Esophagus squamous epithelium (tissue), 5 donors: ENCODE data around the gene ANK2. TPM values are rescaled to one million over a fixed set of nuclear protein-coding genes. Genes with fewer than 3 reads are reported as not detected.

ENCODE experiments used
- DNase-seq: peaks from one replicate; lab custom pipeline; 2025; lab: John Stamatoyannopoulos, UW
- H3K27ac ChIP-seq, 4 donors: fragments of 200-600 bp; sonication (generic); one replicate each; pipeline ENCODE4 v1.5.1; 2016 to 2019; ENCODE audit warnings: mild to moderate bottlenecking in 1 of 4
- H3K27me3 ChIP-seq, 4 donors: fragments of 200-600 bp; sonication (generic); 1 replicate in 3 of 4; 2 replicates in 1 of 4; pipeline versions ENCODE4 v1.5.1 to v1.6.0; 2017 to 2021; ENCODE audit warnings: antibody characterized with exemption in 1 of 4
- H3K36me3 ChIP-seq, 3 donors: fragments of 200-600 bp; sonication (generic); one replicate each; pipeline ENCODE4 v1.5.1; 2016 to 2019
- H3K4me1 ChIP-seq, 3 donors: fragments of 200-600 bp; sonication (generic); one replicate each; pipeline ENCODE4 v1.5.1; 2017 to 2019
- H3K4me3 ChIP-seq, 4 donors: fragments of 200-600 bp; sonication (generic); 1 replicate in 3 of 4; 2 replicates in 1 of 4; pipeline ENCODE4 v1.5.1; 2016 to 2019; ENCODE audit warnings: mild to moderate bottlenecking in 2 of 4, moderate library complexity in 1 of 4
- H3K9me3 ChIP-seq, 3 donors: fragments of 200-600 bp; sonication (generic); one replicate each; pipeline ENCODE4 v1.5.1; 2016 to 2019
- CTCF ChIP-seq, 6 experiments: fragments of 450-650 bp in 4 of 6; fragments of 200-600 bp in 2 of 6; sonication (generic) in 2 of 6; IDR thresholded peaks; one replicate each; pipeline ENCODE4 v1.5.1; 2016 to 2019; ENCODE audit warnings: antibody characterized with exemption in 6 of 6, mild to moderate bottlenecking in 4 of 6, moderate library complexity in 4 of 6
- POLR2A ChIP-seq, 4 donors: fragments of 450-650 bp; IDR thresholded peaks; one replicate each; pipeline ENCODE4 v1.6.1; 2017; ENCODE audit warnings: antibody characterized with exemption in 4 of 4, mild to moderate bottlenecking in 4 of 4, moderate library complexity in 3 of 4
- WGBS, 2 donors: methylation state at CpG; one replicate each; pipeline ENCODE4 v1.1.5; 2018; 5-methylcytosine and 5-hydroxymethylcytosine counted together
- intact Hi-C: fragments of 100-400 bp; cut with DNase I; formaldehyde crosslinking; loops from one replicate; pipeline ENCODE4 v1.15.0; 2022
- total RNA-seq, 4 donors: library from RNA; depleted of rRNA; stranded (reverse); fragments of >200 nt; gene quantifications; one replicate each; pipeline ENCODE4 v1.1.0, GENCODE V29; 2016
- donor health status: DM: yes; HTN: yes; CAD: no.

ANK2 gene
- total RNA-seq, 4 donors from 2014 or later, result 1.4 to 20.8 (median 9.6) TPM

GRCh38 chr4:113157086-113157857 lies 107.8 kb downstream of the ANK2 start:
- intact Hi-C loops, result no loop called here
- DNase-seq, result no peak
- TF ChIP-seq POLR2A (IDR thresholded peaks at IDR 0.05) (no peak), CTCF (IDR thresholded peaks at IDR 0.05) (no peak)
- 24 to 52% methylated on average over 3 of the region's 3 CpGs for WGBS, 2 donors
- Histone ChIP-seq H3K4me3 (no peak overlapping the region), H3K9me3 (no peaks in the 10 kb centered on the region), H3K27me3 (no peaks in the 10 kb centered on the region), H3K27ac (no peak overlapping the region), H3K36me3 (no peaks in the 10 kb centered on the region), H3K4me1 (peaks cover 0 to 38% (median 3%) of the 10 kb centered on the region in 3 donors)

- intact Hi-C loops, result no loop called here
- Histone ChIP-seq H3K27ac (no peak overlapping the region), H3K36me3 (no peaks in the 10 kb centered on the region), H3K4me3 (no peak overlapping the region), H3K9me3 (no peaks in the 10 kb centered on the region), H3K4me1 (peaks cover 0 to 22% (median 0%) of the 10 kb centered on the region in 3 donors), H3K27me3 (no peaks in the 10 kb centered on the region)
- TF ChIP-seq POLR2A (IDR thresholded peaks at IDR 0.05) (no peak), CTCF (IDR thresholded peaks at IDR 0.05) (no peak)
- WGBS, 2 donors, result 47 to 60% methylated on average over 3 of the region's 3 CpGs
- no peak for DNase-seq
Observed at GRCh38 chr4:113159942-113160545, 110.6 kb downstream of the ANK2 start.

GRCh38 chr4:113160548-113160947 lies 111.1 kb downstream of the ANK2 start:
- H3K4me1 ChIP-seq, result peaks cover 0 to 22% (median 0%) of the 10 kb centered on the region in 3 donors
- no peak for TF ChIP-seq POLR2A (IDR thresholded peaks at IDR 0.05)
- TF ChIP-seq CTCF (IDR thresholded peaks at IDR 0.05), result no peak
- no peak for DNase-seq
- intact Hi-C loops, result no loop called here
- no peak overlapping the region for H3K4me3 ChIP-seq
- 71 to 86% methylated on average over 3 of the region's 3 CpGs for WGBS, 2 donors
- H3K27ac ChIP-seq, result no peak overlapping the region
- H3K36me3 ChIP-seq, result no peaks in the 10 kb centered on the region
- H3K9me3 ChIP-seq, result no peaks in the 10 kb centered on the region
- H3K27me3 ChIP-seq, result no peaks in the 10 kb centered on the region

- no peak for DNase-seq
- Histone ChIP-seq H3K4me1 (peaks cover 0 to 22% (median 0%) of the 10 kb centered on the region in 3 donors), H3K27me3 (no peaks in the 10 kb centered on the region), H3K4me3 (no peak overlapping the region), H3K27ac (peak overlapping the region in 1 of 4 donors; percentile 22), H3K36me3 (no peaks in the 10 kb centered on the region), H3K9me3 (no peaks in the 10 kb centered on the region)
- TF ChIP-seq CTCF (IDR thresholded peaks at IDR 0.05) (no peak), POLR2A (IDR thresholded peaks at IDR 0.05) (no peak)
- WGBS, 2 donors, result 88 to 100% methylated on average over 1 of the region's 1 CpG
- intact Hi-C loops, result no loop called here
Observed at GRCh38 chr4:113162089-113162488, 112.6 kb downstream of the ANK2 start.

GRCh38 chr4:113169368-113169767 lies 119.9 kb downstream of the ANK2 start:
- intact Hi-C loops, result no loop called here
- Histone ChIP-seq H3K9me3 (no peaks in the 10 kb centered on the region), H3K27ac (no peak overlapping the region), H3K27me3 (no peaks in the 10 kb centered on the region), H3K4me3 (no peak overlapping the region), H3K4me1 (no peaks in the 10 kb centered on the region), H3K36me3 (no peaks in the 10 kb centered on the region)
- TF ChIP-seq CTCF (IDR thresholded peaks at IDR 0.05), result no peak
- no peak for TF ChIP-seq POLR2A (IDR thresholded peaks at IDR 0.05)
- 53 to 54% methylated on average over 5 of the region's 5 CpGs for WGBS, 2 donors
- no peak for DNase-seq
